ENCODE results near the gene MACROD2.

The MACROD2 gene

DNA sequence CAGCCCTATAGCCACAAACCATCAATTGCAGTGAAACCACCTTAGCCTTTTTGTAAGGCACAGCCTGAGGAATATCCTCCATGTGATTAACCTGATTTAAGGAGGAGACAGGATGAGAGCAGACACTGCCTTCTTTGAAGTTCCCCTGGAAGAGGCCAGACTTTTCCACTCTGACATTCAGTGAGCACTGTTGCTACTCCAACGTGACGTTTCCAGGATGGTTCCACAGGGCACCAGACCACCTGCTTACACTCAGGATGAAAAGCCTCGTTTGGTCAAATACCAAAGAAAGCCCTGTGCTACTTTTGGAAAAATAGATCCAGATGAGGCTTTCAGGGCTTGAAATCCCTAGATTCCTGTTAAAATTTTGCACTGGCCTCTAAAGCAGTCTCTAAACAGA is 1444.2 kb downstream of the MACROD2 start:
- no peak for DNase-seq

DNA sequence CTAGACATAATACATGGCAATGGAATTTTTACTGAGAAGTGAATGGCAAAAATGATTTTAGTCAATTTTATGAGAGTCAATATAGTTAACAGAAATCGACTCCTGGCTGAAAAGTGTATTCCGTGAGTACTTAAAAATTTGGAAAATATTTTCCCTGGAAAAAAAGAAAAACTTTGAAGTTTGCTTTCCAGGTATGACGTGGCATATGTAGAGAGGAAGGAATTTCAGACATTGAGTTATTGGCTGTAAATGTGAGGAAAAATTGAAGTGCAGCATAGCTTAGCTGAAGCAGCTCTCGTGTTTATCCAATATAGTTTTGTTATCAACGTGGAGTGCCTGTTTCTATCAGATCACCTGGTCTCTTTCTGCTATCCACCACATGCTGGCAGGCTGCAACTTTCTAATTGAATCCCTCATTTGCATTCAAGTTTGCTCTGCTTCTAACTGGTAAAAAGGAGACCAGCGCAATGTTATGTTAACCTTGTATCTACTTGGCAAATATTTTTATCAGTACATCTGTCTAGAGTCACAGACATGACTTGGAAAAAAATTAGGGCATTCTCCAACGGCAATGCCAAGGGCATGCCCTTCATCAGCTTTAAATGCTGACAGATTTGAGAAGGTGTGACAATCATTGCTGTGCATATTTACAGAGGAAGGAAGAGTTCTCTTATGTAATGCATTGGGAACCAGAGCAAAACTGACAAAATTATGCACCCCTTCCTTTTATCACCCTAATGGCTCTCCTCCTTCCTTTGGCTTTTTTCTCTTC is 1444.9 kb downstream of the MACROD2 start:
- no peak for DNase-seq

DNA sequence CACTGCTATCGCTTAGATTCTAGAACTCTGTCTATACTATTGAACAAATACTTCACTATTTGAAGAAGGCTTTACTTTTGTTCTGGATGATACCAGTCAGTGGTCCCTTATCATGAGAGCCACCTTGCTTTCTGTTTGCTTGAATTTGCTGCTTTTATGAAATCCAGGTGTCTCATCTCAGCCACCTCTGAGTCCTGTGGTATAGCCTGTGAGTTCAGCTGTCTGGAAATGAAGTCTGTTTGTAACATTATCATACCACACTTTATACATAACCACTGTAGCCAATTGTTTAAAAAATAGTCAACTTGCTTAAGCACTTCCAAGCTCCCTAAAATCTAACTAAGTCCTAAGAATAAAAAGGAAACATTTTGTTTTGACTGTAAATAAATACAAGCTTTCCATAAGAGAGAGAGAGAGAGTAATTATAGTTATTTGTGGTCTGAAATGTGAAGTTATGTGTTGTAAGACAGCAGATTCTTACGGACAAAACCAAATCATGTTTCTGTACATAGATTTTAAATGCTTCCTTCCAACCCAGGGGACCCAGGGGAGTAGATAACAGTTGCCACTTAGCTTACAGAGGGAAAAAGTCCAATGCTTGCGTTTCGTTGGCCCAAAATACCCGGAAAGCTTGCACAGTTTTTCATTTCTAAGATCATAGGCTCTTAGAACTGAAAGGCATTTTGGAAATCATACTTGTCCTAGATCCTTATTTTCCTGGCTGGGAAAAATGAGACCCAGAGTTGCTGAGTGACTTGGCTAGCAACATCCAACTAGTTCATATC is 1449.9 kb downstream of the MACROD2 start:
- DNase-seq: no peak

DNA sequence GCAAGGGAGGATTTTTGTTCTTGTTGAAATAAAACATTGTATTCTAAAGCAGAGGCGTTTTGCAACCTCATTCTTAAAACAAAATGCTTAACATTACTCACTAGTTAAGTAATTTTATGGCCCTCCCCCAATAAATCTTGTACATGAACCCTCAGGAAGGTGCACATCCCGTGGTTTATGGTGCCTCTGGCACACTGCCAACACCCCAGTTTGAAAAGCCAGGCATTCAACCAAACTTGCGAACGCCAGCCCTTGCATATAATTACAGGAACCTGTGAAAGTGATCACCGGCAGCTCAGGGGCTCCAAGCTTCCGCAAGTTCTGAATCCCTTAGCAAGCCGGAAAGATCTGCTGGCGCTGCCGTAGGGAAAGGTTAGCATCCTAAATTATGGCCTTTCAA is 1451.1 kb downstream of the MACROD2 start:
- DNase-seq: no peak

DNA sequence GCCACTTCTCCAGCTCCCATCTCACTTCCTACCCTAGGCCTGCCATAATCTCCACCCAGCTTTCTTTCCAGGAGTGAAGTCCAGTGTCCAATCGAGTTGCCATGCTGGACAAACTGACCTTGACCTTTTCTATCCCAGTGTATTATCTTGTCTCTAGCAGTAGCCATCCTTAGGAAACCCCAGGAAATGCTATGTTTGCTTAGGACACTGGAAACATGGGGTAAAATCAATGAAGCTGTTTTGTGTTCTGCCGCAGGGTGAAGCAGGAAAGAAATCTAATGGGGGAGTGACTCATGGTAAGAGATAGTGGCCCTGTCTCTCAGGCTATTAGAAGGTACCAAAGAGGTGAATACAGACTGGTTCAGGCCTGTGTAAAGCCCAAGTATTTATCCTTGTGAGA is 1452.2 kb downstream of the MACROD2 start:
- no peak for DNase-seq

DNA sequence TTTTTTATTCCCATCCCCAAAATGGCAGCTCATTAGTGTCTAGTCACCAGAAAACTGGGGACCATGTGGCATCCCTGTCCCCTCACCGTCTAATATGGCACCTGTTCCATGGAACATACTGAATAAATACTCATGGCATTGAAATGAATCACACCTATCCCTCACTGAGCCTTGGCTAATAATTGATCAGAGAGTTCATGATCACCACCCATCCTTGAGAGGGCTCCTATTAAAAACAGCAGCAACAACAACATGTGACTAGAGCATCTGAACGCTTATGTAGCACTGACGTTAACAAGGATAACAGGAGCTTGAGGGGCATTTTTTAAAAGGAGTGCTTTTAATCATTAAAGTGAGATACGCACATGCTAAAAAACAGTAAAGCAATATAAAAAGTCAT is 1453.7 kb downstream of the MACROD2 start:
- no peak for DNase-seq

DNA sequence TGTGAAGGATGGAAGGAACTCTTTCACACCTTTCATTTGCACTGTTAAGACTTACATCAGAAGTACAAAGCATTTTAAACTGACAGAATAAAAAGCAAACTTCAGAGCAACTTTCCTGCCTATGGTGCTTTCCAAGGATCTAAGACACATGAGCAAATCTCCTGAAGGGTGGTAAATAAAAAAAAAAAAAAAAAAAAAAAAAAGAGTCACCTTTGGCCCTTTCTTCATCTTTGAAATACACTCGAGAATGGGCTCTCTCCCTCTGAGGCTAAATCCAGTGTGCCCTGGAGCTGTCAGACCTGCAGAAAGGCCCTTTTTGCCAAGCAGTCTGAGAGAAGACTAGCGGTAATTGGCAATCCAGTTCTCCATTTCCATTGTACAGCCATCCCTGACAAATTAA is 1455.9 kb downstream of the MACROD2 start:
- DNase-seq: no peak

DNA sequence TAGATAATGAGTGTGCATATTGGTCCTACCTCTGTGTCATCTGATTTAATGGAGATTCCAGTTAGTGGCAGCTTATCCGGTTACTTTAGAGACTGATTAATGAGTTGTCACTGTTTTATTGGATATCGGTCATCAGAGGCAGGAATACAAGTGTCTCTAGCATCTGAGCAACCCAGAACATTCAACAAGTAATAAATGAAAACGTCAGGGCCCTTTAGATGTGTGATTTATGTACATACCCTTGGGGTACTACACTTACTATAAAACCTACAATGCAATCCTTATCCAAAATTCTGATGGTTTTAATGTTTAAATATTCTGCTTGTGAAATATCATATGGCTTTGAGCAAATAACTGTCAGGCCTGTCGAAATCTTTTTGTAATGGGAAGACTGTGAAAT is 1460.0 kb downstream of the MACROD2 start:
- no peak for DNase-seq

DNA sequence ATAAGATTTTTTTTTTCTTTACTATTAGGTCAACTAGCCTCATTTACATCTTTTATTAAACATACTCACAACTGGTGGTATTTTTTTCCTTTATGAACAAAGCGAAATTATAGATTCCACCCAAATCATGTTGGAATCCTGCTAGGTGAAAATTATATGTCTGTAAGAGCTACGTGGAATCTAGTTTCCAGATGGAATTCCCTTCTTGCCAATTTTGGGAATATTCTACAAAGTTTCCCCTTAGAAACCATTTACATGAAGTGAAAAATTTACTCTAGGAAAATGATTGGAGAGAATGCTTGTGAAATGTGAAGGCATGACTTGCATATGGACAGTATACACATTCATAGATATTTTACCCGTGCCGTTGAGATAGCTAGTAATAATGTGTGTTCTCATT is 1466.6 kb downstream of the MACROD2 start:
- no peak for DNase-seq

DNA sequence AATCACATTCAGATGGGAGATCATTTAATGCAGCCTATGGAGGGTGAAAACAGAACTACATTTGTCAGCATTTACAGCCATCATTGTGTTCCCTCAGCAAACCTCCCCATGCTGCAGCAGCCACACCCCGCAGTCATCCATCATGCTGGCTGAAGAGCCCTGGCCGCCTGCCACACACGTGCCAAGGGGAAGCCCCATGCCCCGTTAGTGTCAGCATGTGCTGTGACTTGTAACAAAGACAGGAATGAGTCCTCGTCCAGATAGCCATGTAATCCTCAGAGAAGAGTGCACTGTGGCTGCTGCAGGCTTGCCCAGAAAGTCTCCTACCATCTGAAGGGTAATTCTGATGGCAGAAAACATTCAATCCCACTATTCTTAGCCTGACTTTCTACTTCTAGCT is 1480.2 kb downstream of the MACROD2 start:
- DNase-seq: peak; percentile 4 to 41 (median 39)

DNA sequence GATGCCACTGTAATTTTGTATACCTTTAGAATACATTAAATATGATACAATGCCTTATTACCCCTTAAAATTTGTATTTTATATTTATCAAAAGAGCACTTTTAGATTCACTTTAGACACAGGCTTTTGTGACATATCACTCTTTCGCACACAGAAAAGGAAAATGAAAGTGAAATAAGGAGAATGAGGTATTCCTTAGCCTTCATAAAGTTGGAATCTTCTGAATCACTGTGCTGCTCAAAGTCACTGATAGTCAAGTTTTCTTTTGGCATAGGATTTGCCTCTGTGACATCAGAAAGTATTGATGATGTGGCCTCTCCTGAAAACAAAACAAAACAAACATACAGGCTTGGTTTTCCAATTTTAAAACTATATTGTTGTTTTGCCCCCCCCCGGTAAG is 1480.9 kb downstream of the MACROD2 start:
- peak; percentile 2 to 59 (median 8) for DNase-seq

DNA sequence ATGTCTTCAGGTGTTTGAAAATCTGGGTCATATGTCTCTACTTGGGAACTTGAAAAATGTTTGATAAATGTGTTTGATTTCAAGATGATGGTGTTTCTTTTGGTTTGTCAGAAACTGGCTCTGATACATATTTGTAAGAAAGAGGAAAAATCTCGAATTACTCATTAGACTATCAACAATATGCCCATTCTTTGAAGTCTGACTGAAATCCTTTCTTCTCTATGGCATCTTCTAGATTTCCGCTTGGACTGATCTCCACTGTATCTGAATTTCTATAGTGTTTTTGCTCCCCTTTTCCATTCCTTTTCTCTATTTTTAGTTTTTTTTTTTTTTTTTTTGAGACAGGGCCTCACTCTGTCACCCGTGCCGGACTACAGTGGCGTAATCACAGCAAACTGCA is 1481.5 kb downstream of the MACROD2 start:
- DNase-seq: no peak

DNA sequence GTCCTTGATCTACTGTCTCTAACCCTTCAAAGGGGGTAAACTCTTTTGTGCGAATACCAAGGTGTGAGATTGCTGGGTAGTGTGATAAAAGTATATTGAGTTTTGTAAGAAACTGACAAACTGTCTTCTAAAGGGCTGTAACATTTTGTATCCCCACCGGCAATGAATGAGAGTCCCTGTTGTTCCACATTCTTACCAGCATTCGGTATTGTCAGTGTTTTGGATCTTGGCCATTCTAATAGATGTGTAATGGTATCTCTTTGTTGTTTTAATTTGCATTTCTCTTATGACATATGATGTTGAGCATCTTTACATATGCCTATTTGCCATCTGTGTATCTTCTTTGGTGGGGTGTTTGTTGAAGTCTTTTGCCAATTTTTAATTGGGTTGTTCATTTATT is 1487.2 kb downstream of the MACROD2 start:
- no peak for DNase-seq

DNA sequence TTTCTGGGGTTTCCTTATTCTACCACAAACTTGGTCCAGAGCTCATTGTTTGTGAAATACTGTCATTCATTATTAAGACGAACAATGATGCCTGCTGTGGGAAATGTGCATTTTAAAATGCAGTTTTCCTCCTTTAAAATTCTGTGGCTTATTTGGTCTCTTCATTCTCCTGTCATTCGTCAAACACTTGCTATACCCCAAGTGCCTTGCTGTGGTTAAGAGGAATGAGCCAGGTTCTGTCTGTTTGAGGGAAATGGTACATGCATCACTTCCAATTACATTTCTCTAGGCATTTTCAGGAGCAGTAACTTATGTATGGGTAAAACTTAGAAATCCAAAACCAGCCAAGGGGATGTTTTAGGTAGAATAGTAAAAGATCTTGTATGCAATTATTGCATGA is 1490.2 kb downstream of the MACROD2 start:
- DNase-seq: no peak

DNA sequence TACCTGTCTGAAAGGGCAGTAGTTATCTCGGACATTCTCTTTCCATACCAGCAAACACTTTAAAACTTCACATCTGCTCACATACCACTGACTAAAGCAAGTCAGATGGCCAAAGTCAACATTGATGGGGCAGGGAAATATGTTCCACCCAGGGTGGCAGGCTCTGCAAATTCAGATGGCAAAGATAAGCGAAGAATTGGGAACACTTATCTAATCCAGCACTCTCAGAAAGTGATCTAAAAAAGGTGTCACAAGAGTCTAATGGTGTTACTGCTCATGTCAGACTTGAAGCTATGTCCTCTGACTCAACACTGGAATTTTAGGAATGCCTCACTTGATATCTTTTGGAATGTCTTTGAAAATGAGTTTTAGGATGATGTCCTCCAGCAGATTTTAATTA is 1491.7 kb downstream of the MACROD2 start:
- DNase-seq: no peak

DNA sequence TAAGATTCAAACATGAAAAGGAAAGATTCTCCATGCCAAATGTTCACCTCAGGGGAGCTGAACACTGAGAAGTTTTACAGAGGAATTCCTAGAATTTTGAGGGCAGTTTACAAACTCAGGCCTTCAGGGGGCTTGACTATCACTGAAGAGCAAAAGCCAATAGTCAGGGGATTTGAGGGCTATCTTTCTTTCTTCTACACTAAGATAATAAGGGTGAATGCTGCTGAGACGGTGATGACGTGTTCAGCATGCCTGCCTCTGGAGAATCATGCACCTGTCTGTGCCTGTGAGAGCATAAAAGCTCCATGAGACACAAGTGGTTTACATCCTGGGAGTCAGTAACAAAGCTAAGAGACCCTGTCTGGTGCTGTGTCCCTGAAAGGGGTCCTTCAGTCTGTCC is 1492.4 kb downstream of the MACROD2 start:
- DNase-seq: no peak

DNA sequence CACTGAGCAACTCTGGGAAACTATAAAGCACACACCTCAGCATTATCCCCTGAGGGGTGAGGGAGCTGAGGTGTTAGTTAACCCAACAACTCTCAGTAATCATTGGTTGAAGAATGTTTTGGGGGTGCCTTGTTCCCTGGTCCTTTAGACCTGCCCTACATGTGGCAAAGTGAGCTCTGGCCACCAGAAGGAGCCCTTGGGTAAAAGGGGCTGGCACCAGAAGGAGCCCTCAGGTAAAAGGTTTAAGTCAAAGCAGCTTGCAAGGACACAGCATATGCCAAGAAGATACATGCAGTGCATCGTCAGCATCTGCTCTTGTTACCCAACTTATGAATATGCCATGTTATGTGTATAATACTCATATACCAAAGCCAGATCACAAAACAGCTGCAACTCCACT is 1496.3 kb downstream of the MACROD2 start:
- DNase-seq: no peak

DNA sequence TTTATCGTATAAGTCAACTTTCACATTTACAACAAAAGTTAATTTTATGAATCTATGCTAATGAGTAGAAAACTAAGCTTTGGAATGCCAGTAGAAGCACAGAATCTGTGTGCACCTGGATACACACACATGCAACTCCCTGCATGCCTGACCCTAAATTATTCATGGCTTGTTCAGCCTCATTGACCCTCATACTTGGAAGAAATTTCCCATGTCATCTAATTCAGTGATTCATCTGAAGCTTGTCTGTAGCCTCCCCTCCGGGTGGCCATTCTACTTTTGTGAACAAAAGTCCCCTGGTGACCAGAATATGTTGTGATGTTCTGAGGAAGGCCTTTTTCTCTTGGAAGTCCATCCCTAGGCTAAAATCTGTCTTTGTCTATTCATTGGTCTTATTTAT is 1499.5 kb downstream of the MACROD2 start:
- DNase-seq: no peak

DNA sequence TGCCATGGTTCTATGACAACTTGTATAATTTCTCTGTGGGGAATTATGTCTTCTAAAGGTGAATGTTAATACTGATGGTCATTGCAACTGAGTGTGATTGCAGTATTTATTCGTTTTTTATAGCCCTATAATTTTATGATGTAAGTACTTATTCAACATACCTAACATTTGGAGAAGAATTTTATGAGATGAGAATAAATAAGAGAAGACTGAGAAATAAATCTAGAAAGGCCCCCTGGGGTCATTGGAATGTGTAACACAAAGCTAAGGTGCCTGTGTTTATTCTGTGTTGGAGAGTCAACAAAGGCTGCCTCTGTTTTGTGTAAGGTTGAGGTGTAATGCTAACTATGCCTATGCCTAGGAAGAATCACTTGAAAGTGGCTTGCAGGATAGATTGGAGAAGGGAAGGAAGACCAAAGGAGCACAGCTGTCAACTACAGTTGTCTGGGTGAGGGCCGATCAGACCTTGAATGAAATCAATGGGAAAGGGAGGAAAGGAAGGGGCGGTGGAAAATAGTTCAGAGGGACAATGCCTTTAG is 1501.3 kb downstream of the MACROD2 start:
- DNase-seq: no peak

DNA sequence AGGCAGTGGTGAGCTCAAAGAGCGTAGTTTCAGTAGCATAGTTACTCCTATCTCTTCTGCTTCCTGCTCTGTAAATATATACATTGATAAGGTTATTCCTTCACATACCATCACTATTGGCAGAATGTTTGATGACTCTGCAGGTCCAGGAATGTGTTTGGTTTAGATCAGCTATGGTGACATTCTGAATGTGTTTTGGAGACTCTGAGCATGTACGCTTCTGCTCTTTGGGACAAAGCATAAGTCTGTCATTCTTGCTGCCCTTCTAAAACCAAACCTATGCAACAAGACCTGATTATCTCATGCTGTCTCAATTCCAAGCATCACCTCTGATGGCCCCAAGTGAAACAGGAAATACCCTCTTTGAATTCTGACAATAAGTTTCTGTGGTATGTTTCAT is 1503.6 kb downstream of the MACROD2 start:
- no peak for DNase-seq

DNA sequence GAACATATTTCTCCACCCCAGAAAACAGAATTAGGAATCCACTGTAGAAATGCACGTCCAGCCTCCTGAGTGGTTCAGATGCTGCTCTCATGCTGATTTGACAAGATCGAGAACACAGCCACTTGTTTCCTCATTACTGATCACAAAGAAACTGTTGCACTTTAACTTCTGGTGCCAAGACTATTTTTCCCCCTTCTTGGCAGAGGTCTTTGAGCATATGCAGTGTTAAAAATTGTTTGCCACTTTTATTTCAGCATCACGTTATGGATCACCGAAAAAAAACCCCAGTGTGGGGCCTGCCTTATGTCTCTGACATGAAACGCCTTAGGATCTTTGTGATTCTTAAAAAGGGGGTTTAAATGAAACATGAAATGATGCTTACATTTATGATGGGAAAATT is 1511.0 kb downstream of the MACROD2 start:
- DNase-seq: no peak

DNA sequence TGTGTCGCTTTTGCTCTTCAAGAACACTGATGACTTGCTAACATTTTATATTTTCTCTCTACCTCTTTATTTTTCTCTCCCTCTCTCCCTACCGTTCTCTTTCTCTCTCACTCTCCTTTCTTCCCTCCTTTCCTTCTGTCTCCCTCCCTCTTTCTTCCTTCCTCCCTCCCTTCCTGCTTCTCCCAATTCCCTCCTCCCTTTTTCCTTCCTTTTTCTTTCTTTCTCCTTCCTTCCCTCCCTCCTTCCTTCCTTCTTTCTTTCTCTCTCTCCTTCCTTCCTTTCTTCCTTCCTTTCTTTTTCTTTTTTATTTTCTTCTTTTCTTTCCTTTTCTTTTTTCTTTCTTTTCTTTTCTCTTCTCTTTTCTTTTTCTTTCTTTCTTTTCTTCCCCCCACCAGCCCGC is 1511.8 kb downstream of the MACROD2 start:
- no peak for DNase-seq

DNA sequence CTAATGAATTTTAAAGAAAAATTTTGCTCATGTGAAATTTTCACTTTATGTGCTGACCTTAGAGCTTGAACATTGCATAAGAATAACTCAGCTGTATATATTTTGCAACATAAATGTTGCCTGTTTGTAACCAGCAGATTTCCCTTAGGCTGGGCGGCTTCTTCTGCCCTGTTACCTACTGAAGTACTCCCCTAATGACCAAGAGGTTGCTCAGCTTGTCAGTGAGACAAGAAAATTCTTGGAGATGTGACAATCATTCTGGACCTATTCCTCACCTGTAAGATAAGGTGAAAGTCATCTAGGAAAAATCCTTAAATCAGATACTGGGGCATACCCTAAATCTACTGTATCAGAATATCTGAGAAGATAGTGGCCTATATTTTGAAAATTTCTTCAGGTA is 1516.2 kb downstream of the MACROD2 start:
- no peak for DNase-seq

DNA sequence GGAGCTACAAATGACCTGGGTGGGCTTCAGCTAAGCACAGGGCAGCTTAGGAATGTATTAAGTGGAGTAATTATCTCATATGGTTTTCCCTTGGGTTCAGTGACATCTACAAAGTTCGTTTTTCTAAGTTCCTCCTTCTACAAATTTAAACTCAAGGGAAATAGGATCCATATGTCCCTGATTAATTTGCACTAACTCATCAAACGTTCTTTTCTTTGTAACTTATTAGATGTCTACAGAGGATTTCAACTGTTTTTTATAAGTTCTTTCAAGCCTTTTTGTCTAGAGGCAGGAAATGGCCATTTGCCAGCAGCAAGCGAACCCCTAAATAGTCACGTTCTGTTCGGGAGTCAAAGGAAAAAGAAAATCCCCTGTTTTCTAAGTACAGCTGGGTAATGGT is 1517.6 kb downstream of the MACROD2 start:
- no peak for DNase-seq

Data from suppressor macrophage treated with lipopolysaccharide for 1 hour (primary cell).